Activated naive CD4-positive, alpha-beta T cell treated with anti-CD3 and anti-CD28 coated beads, Interleukin-2, amount 50 U/mL, for 24 hours (primary cell): ENCODE measurements around the gene ALG8.
"Not testable (repeated sequence)": the region's sequence is repeated elsewhere in the genome, so short reads cannot be mapped to it uniquely, and the experiment has no call there.

Experiments used
- H3K27ac Mint-ChIP-seq: one replicate; pipeline ENCODE4 v1.8.0; 2021; ENCODE audit warnings: mild to moderate bottlenecking, mixed read lengths
- H3K27me3 Mint-ChIP-seq: one replicate; pipeline ENCODE4 v1.8.0; 2021; ENCODE audit warnings: mixed read lengths
- H3K36me3 Mint-ChIP-seq: one replicate; pipeline ENCODE4 v1.8.0; 2021; ENCODE audit warnings: mixed read lengths
- H3K4me1 Mint-ChIP-seq: one replicate; pipeline ENCODE4 v1.8.0; 2021; ENCODE audit warnings: mixed read lengths
- H3K4me3 Mint-ChIP-seq: one replicate; pipeline ENCODE4 v1.8.0; 2021; ENCODE audit warnings: mild to moderate bottlenecking, mixed read lengths
- H3K9me3 Mint-ChIP-seq: one replicate; pipeline ENCODE4 v1.8.0; 2021; ENCODE audit warnings: mixed read lengths

Gene ALG8

DNA sequence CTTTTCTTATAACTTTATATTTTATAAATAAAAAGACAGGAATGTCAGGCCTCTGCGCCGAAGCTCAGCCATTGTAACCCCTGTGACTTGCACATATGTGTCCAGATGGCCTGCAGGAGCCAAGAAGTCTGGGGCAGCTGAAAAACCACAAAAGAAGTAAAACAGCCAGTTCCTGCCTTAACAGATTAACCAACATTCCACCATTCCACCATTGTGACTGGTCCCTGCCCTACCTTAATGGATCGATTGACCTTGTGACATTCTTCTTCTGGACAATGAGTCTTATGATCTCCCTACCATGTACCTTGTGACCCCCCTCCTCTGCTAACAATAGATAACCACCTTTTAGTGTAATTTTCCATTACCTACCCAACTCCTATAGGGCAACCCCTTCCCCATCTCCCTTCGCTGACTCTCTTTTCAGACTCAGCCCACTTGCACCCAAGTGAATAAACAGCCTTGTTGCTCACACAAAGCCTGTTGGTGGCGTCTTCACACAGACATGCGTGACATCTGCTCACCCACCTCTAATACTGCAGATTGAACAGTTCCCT lies 52.8 kb downstream of the ALG8 start:
- not testable (repeated sequence) for H3K27ac Mint-ChIP-seq, H3K36me3 Mint-ChIP-seq, H3K27me3 Mint-ChIP-seq, H3K9me3 Mint-ChIP-seq, H3K4me3 Mint-ChIP-seq, H3K4me1 Mint-ChIP-seq

- no peaks in the 10 kb centered on the region for H3K36me3 Mint-ChIP-seq
- H3K27me3 Mint-ChIP-seq = no peaks in the 10 kb centered on the region
- no peak overlapping the region for H3K4me3 Mint-ChIP-seq
- H3K4me1 Mint-ChIP-seq = peaks cover 10% of the 10 kb centered on the region
- H3K9me3 Mint-ChIP-seq = no peaks in the 10 kb centered on the region
- no peak overlapping the region for H3K27ac Mint-ChIP-seq
Observed at GRCh38 chr11:78085972-78086371, 53.5 kb downstream of the ALG8 start.

- H3K4me1 Mint-ChIP-seq = peaks cover 13% of the 10 kb centered on the region
- H3K27me3 Mint-ChIP-seq = not testable (repeated sequence)
Observed at GRCh38 chr11:78084506-78084905, 54.9 kb downstream of the ALG8 start.

DNA sequence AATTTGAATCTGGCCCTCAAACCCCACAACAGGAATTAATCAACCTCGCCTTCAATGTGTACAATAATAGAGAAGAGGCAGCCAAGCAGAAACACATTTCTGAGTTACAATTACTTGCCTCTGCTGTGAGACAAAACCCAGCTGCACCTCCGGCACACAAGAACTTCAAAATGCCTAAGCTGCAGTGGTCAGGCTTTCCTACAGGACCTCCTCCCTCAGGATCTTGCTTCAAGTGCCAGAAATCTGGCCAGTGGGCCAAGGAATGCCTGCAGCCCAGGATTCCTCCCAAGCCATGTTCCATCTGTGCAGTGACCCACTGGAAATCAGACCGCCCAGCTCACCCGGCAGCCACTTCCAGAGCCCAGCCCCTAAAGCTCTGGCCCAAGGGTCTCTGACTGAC lies 56.4 kb downstream of the ALG8 start:
- Mint-ChIP-seq H3K9me3 (no peaks in the 10 kb centered on the region), H3K4me1 (peaks cover 19% of the 10 kb centered on the region), H3K27me3 (no peaks in the 10 kb centered on the region), H3K4me3 (no peak overlapping the region), H3K36me3 (no peaks in the 10 kb centered on the region), H3K27ac (no peak overlapping the region)

More at GRCh38 chr11:78084506-78084905, 54.9 kb downstream of the ALG8 start:
- not testable (repeated sequence) for H3K36me3 Mint-ChIP-seq, H3K9me3 Mint-ChIP-seq, H3K4me3 Mint-ChIP-seq, H3K27ac Mint-ChIP-seq

DNA sequence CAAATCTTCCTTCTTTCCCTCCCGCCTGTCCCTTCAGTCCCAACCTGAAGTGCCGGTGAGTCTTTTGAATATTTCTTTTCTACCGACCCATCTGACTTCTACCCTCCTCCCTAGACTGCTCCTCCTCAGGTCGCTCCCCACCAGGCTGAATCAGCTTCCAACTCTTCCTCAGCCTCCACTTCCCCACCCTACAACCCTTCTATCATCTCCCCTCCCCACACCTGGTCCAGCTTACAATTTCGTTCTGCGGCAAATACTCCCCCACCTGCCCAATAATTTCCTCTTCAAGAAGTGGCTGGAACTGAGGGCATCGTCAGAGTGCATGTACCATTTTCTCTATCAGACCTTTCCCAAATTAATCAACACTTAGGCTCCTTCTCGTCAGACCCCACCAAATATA lies 57.3 kb downstream of the ALG8 start:
- Mint-ChIP-seq H3K9me3 (no peaks in the 10 kb centered on the region), H3K36me3 (no peaks in the 10 kb centered on the region), H3K27ac (no peak overlapping the region), H3K4me1 (peaks cover 27% of the 10 kb centered on the region), H3K27me3 (no peaks in the 10 kb centered on the region), H3K4me3 (no peak overlapping the region)

GRCh38 chr11:78081583-78081982 lies 57.8 kb downstream of the ALG8 start:
- peak overlapping the region; percentile 74 for H3K4me3 Mint-ChIP-seq
- H3K27ac Mint-ChIP-seq = peak overlapping the region; percentile 56
- no peaks in the 10 kb centered on the region for H3K36me3 Mint-ChIP-seq
- no peaks in the 10 kb centered on the region for H3K27me3 Mint-ChIP-seq
- H3K9me3 Mint-ChIP-seq = no peaks in the 10 kb centered on the region
- peaks cover 30% of the 10 kb centered on the region for H3K4me1 Mint-ChIP-seq

DNA sequence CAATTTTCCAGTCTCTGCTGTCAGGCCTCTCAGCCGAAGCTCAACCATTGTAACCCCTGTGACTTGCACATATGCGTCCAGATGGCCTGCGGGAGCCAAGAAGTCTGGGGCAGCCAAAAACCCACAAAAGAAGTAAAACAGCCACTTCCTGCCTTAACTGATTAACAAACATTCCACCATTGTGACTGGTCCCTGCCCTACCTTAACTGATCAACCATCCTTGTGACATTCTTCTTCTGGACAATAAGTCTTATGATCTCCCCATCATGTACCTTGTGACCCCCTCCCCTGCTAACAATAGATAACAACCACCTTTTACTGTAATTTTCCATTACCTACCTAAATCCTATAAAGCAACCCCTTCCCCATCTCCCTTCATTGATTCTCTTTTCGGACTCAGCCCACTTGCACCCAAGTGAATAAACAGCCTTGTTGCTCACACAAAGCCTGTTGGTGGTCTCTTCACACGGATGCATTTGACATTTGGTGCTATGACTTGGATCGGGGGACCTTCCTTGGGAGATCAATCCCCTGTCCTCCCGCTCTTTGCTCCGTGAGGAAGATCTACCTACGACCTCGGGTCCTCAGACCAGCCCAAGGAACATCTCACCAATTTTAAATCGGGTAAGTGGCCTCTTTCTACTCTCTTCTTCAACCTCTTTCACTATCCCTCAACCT lies 58.5 kb downstream of the ALG8 start:
- Mint-ChIP-seq H3K27me3 (no peaks in the 10 kb centered on the region), H3K9me3 (no peaks in the 10 kb centered on the region), H3K36me3 (no peaks in the 10 kb centered on the region), H3K4me3 (peak overlapping the region; percentile 74), H3K4me1 (peaks cover 35% of the 10 kb centered on the region), H3K27ac (peak overlapping the region; percentile 46)

- Mint-ChIP-seq H3K9me3 (no peaks in the 10 kb centered on the region), H3K36me3 (no peaks in the 10 kb centered on the region), H3K27me3 (no peaks in the 10 kb centered on the region), H3K4me1 (peaks cover 40% of the 10 kb centered on the region), H3K4me3 (peak overlapping the region; percentile 93), H3K27ac (peak overlapping the region; percentile 93)
Observed at GRCh38 chr11:78080084-78080817, 59.2 kb downstream of the ALG8 start.

GRCh38 chr11:78079232-78080083 lies 60.0 kb downstream of the ALG8 start, which contains the start of gene NDUFC2:
NDUFC2 (minus strand) TSS chr11:78079862; CDS start chr11:78079744, 118 bp downstream.
- Mint-ChIP-seq H3K27me3 (no peaks in the 10 kb centered on the region), H3K4me3 (peak within 1 kb of the TSS; percentile 93), H3K9me3 (no peaks in the 10 kb centered on the region), H3K4me1 (peaks cover 47% of the 10 kb centered on the region), H3K27ac (peak within 1 kb of the TSS; percentile 93), H3K36me3 (no peaks in the 10 kb centered on the region)

DNA sequence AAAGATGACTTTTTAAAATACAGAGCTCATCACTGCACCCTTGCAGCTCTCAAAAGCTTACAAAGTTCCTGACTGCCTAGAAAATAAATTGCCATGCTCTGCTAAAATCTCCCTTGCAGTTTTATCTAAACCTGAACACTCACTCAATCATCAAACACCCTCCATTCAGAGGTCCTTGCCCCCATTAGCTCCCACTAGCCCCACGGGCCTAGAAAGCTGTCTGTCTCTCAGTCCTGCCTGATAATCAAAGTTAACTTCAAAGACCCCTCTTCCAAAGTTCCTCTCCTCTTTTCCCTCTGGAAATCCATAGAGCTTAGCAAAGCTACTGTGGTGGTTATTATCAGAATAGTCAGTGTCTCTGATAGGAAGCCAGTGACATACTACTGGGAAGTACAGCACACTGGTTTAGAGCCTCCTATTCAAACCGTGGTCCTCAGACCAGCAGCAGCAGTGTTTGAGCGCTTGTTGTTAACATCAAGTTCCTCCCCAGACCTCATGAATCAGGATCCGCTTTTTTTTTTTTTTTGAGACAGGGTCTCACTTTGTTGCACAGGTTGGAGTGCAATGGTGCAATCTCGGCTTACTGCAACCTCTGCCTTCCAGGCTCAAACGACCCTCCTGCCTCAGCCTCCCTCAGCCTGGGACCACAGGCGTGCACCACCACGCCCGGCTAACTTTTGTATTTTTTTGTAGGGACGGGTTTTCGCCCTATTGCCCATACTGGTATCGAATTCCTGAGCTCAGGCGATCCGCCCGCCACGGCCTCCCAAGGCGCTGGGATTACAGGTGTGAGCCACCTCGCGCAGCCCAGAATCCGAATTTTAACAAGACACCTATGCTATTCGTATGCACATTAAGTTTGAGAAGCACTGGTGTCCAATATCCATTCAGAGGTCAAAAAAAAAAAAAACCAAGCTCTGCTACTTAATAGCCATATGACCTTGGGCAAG lies 60.9 kb downstream of the ALG8 start:
- peaks cover 48% of the 10 kb centered on the region for H3K4me1 Mint-ChIP-seq
- H3K27ac Mint-ChIP-seq = peak overlapping the region; percentile 76
- H3K27me3 Mint-ChIP-seq = no peaks in the 10 kb centered on the region
- H3K4me3 Mint-ChIP-seq = peak overlapping the region; percentile 93
- no peaks in the 10 kb centered on the region for H3K36me3 Mint-ChIP-seq
- no peaks in the 10 kb centered on the region for H3K9me3 Mint-ChIP-seq

- H3K4me3 Mint-ChIP-seq = peak overlapping the region; percentile 93
Observed at GRCh38 chr11:78077592-78077991, 61.8 kb downstream of the ALG8 start.

GRCh38 chr11:78076733-78077403 lies 62.6 kb downstream of the ALG8 start:
- Mint-ChIP-seq H3K4me1 (peaks cover 53% of the 10 kb centered on the region), H3K9me3 (no peaks in the 10 kb centered on the region), H3K27ac (peak overlapping the region; percentile 19), H3K4me3 (peak overlapping the region; percentile 31), H3K36me3 (peaks cover 4% of the 10 kb centered on the region), H3K27me3 (no peaks in the 10 kb centered on the region)

More at GRCh38 chr11:78077592-78077991, 61.8 kb downstream of the ALG8 start:
- H3K9me3 Mint-ChIP-seq, H3K27ac Mint-ChIP-seq, H3K36me3 Mint-ChIP-seq, H3K27me3 Mint-ChIP-seq: not testable (repeated sequence)
- peaks cover 50% of the 10 kb centered on the region for H3K4me1 Mint-ChIP-seq

GRCh38 chr11:78074756-78075155 lies 64.7 kb downstream of the ALG8 start:
- peaks cover 46% of the 10 kb centered on the region for H3K4me1 Mint-ChIP-seq
- peak overlapping the region; percentile 17 for H3K27ac Mint-ChIP-seq
- no peaks in the 10 kb centered on the region for H3K9me3 Mint-ChIP-seq
- H3K4me3 Mint-ChIP-seq = no peak overlapping the region
- no peaks in the 10 kb centered on the region for H3K27me3 Mint-ChIP-seq
- peaks cover 9% of the 10 kb centered on the region for H3K36me3 Mint-ChIP-seq

DNA sequence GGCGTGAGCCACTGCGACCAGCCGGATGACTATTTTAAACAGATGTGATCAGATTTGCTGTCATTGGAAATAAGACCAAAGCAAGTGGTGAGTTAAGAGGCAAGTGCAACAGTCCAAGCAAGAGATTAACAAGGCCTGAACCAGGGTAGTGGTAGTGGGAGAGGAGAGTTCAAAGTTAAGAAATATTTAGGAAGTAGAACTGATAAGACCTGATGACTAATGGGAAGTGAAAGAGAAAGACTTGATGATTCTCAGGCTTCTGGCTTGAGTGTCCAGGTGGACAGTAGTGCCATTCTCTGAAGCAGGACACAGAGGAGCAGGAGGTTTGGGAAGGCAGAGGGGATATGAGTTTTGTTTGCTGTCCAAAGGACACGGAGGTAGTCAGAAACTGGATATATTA lies 67.0 kb downstream of the ALG8 start:
- Mint-ChIP-seq H3K27me3 (no peaks in the 10 kb centered on the region), H3K9me3 (no peaks in the 10 kb centered on the region), H3K27ac (peak overlapping the region; percentile 56), H3K36me3 (peaks cover 21% of the 10 kb centered on the region), H3K4me3 (no peak overlapping the region), H3K4me1 (peaks cover 34% of the 10 kb centered on the region)
